Measurements from ENCODE around the gene CAMTA1. TPM values are rescaled to one million over a fixed set of nuclear protein-coding genes. Genes with fewer than 3 reads are reported as not detected.
A peak's percentile ranks its signal among the peaks of the same experiment; 100 is the strongest.

CAMTA1 gene
- total RNA-seq, 2 experiments from 2014 or later, result 43.9 to 73.3 TPM

DNA sequence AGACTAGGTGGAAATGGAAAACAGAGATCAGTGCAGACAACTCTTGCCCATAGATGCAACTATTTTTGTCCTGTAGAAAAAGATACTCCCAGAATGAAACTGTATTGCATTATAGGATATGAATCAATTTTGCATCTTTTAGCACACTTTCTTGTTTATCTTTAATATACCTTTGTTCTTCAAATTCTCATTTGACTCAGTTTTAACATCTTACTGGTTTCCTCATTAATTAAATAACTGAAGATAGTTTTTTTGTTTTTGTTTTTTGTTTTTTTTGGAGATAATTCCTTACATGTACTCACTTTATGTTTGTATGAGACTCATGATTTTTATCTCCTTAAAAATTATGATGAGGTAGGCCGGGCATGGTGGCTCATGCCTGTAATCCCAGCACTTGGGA is 10.9 kb upstream of the CAMTA1 start:
- BruUV-seq (replicated peaks), result no TSS peak
- no peaks in the 10 kb centered on the region for H3K79me2 ChIP-seq (ENCODE audit: insufficient read depth, low read depth, low read length)
- H3K4me3 ChIP-seq (ENCODE audit: low read depth, low read length, poor library complexity, severe bottlenecking), result no peak overlapping the region
- H3K9me3 ChIP-seq (ENCODE audit: low read length), result peaks cover 8% of the 10 kb centered on the region; the same call in 1 of the 2 replicates
- H2AFZ ChIP-seq (ENCODE audit: low read length), result no peak overlapping the region
- H3K4me2 ChIP-seq (ENCODE audit: low read length), result no peak overlapping the region
- H3K27ac ChIP-seq (ENCODE audit: low read depth, low read length, poor library complexity, severe bottlenecking), result no peak overlapping the region
- DNase-seq (ENCODE audit: low spot score), result no peak
- ChIA-PET CTCF (ENCODE audit: unreplicated experiment) (no interaction called here), POLR2A (no interaction called here)
- intact Hi-C loops (cut with micrococcal nuclease; ENCODE audit: unreplicated experiment), result no loop called here
- H3K4me1 ChIP-seq (ENCODE audit: insufficient read depth, low read length, poor library complexity, severe bottlenecking), result peaks cover 41% of the 10 kb centered on the region
- H3K9me2 ChIP-seq (ENCODE audit: insufficient read depth, low read length), result no peaks in the 10 kb centered on the region
- no peaks in the 10 kb centered on the region for H4K20me1 ChIP-seq (ENCODE audit: insufficient read depth, low read length)
- no peak for TF ChIP-seq EZH2phosphoT487 (IDR thresholded peaks at IDR 0.05; ENCODE audit: borderline replicate concordance, low read depth, low read length)
- TF ChIP-seq, protein P1, sequence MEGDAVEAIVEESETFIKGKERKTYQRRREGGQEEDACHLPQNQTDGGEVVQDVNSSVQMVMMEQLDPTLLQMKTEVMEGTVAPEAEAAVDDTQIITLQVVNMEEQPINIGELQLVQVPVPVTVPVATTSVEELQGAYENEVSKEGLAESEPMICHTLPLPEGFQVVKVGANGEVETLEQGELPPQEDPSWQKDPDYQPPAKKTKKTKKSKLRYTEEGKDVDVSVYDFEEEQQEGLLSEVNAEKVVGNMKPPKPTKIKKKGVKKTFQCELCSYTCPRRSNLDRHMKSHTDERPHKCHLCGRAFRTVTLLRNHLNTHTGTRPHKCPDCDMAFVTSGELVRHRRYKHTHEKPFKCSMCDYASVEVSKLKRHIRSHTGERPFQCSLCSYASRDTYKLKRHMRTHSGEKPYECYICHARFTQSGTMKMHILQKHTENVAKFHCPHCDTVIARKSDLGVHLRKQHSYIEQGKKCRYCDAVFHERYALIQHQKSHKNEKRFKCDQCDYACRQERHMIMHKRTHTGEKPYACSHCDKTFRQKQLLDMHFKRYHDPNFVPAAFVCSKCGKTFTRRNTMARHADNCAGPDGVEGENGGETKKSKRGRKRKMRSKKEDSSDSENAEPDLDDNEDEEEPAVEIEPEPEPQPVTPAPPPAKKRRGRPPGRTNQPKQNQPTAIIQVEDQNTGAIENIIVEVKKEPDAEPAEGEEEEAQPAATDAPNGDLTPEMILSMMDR (conservative IDR thresholded peaks at IDR 0.05; ENCODE audit: low read length), result no peak
- no peaks in the 10 kb centered on the region; the same call in 1 of the 2 replicates for H3K36me3 ChIP-seq (ENCODE audit: insufficient read depth, low read length)

DNA sequence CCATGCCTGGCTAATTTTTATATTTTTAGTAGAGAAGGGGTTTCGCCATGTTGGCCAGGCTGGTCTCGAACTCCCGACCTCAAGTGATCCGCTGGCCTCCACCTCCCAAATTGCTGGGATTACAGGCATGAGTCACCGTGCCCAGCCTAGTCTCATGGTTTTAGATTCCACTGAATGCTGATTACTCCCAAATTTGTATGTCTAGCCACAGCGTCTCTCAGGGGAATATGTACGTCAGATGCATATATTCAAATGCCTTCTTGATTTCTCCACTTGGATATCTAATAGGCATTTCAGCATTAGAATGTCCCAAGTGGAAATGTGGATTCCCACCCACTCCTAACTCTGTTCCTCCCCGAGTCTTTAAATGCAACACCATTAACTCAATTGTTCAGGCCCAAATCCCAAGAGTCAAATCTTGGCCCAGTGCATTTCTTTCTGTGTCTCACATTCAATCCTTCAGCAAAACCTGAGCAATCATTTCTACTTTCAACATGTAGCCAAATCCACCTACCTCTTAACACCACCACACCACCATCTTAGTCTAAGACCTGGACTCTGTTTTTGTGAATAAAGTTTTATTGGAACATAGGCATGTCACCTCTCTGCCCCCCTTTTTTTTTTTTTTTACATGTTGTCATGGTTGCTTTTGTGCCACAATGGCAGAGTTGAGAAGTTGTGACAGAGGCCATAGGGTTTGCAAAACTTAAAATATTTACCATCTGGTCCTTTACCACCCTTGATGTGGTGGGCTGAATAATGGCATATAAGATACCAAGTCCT is 9.8 kb upstream of the CAMTA1 start:
- no peak overlapping the region for H2AFZ ChIP-seq (ENCODE audit: low read length)
- BruUV-seq (replicated peaks), result no TSS peak
- no peak overlapping the region for H3K27ac ChIP-seq (ENCODE audit: low read depth, low read length, poor library complexity, severe bottlenecking)
- no peaks in the 10 kb centered on the region; the same call in 1 of the 2 replicates for H3K36me3 ChIP-seq (ENCODE audit: insufficient read depth, low read length)
- H3K4me1 ChIP-seq (ENCODE audit: insufficient read depth, low read length, poor library complexity, severe bottlenecking), result peaks cover 41% of the 10 kb centered on the region
- POLR2A ChIA-PET, result no interaction called here
- intact Hi-C loops (cut with micrococcal nuclease; ENCODE audit: unreplicated experiment), result no loop called here
- no peak overlapping the region for H3K4me2 ChIP-seq (ENCODE audit: low read length)
- no peak for DNase-seq (ENCODE audit: low spot score)
- H3K9me3 ChIP-seq (ENCODE audit: low read length), result peaks cover 8% of the 10 kb centered on the region; the same call in 1 of the 2 replicates
- CTCF ChIA-PET (ENCODE audit: unreplicated experiment), result no interaction called here
- H3K9me2 ChIP-seq (ENCODE audit: insufficient read depth, low read length), result no peaks in the 10 kb centered on the region
- H3K79me2 ChIP-seq (ENCODE audit: insufficient read depth, low read depth, low read length), result no peaks in the 10 kb centered on the region
- no peak overlapping the region for H3K4me3 ChIP-seq (ENCODE audit: low read depth, low read length, poor library complexity, severe bottlenecking)
- no peaks in the 10 kb centered on the region for H4K20me1 ChIP-seq (ENCODE audit: insufficient read depth, low read length)
- no peak for TF ChIP-seq EZH2phosphoT487 (IDR thresholded peaks at IDR 0.05; ENCODE audit: borderline replicate concordance, low read depth, low read length)
- TF ChIP-seq, protein P1 (conservative IDR thresholded peaks at IDR 0.05; ENCODE audit: low read length), result no peak

DNA sequence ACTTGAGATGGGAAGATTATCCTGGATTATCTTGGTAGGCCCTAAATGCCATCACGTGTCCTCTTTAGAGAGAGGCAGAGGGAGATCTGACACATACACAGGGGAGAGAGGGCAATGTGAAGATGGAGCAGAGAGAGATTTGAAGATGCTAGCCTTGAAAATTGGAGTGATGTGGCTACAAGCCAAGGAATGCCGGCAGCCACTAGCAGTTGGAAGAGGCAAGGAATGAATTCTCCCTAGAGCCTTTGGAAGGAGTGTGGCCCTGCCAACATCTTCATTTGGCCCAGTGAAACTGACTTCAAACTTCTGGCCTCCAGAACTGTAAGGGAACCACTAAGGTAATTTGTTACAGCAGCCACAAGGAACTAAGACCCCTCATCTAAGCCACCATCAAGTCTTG is 8.9 kb upstream of the CAMTA1 start:
- H3K4me3 ChIP-seq (ENCODE audit: low read depth, low read length, poor library complexity, severe bottlenecking), result no peak overlapping the region
- no peak overlapping the region for H3K4me2 ChIP-seq (ENCODE audit: low read length)
- H3K27ac ChIP-seq (ENCODE audit: low read depth, low read length, poor library complexity, severe bottlenecking), result no peak overlapping the region
- H3K9me3 ChIP-seq (ENCODE audit: low read length), result peaks cover 8% of the 10 kb centered on the region; the same call in 1 of the 2 replicates
- no TSS peak for BruUV-seq (replicated peaks)
- no peaks in the 10 kb centered on the region for H3K79me2 ChIP-seq (ENCODE audit: insufficient read depth, low read depth, low read length)
- no peak for DNase-seq (ENCODE audit: low spot score)
- peak overlapping the region; percentile 78; the same call in 1 of the 2 replicates for H2AFZ ChIP-seq (ENCODE audit: low read length)
- POLR2A ChIA-PET, result no interaction called here
- TF ChIP-seq EZH2phosphoT487 (IDR thresholded peaks at IDR 0.05; ENCODE audit: borderline replicate concordance, low read depth, low read length), result no peak
- TF ChIP-seq, protein P1 (conservative IDR thresholded peaks at IDR 0.05; ENCODE audit: low read length), result no peak
- intact Hi-C loops (cut with micrococcal nuclease; ENCODE audit: unreplicated experiment), result no loop called here
- H3K36me3 ChIP-seq (ENCODE audit: insufficient read depth, low read length), result no peaks in the 10 kb centered on the region; the same call in 1 of the 2 replicates
- no peaks in the 10 kb centered on the region for H4K20me1 ChIP-seq (ENCODE audit: insufficient read depth, low read length)
- CTCF ChIA-PET (ENCODE audit: unreplicated experiment), result no interaction called here
- H3K9me2 ChIP-seq (ENCODE audit: insufficient read depth, low read length), result no peaks in the 10 kb centered on the region
- peaks cover 31% of the 10 kb centered on the region for H3K4me1 ChIP-seq (ENCODE audit: insufficient read depth, low read length, poor library complexity, severe bottlenecking)
